Kidney glomerular epithelial cell (primary cell): ENCODE measurements around the gene RASAL1.

ENCODE experiments used
- DNase-seq: peaks from one replicate; lab custom pipeline; 2025; lab: John Stamatoyannopoulos, UW

RASAL1 gene

DNA sequence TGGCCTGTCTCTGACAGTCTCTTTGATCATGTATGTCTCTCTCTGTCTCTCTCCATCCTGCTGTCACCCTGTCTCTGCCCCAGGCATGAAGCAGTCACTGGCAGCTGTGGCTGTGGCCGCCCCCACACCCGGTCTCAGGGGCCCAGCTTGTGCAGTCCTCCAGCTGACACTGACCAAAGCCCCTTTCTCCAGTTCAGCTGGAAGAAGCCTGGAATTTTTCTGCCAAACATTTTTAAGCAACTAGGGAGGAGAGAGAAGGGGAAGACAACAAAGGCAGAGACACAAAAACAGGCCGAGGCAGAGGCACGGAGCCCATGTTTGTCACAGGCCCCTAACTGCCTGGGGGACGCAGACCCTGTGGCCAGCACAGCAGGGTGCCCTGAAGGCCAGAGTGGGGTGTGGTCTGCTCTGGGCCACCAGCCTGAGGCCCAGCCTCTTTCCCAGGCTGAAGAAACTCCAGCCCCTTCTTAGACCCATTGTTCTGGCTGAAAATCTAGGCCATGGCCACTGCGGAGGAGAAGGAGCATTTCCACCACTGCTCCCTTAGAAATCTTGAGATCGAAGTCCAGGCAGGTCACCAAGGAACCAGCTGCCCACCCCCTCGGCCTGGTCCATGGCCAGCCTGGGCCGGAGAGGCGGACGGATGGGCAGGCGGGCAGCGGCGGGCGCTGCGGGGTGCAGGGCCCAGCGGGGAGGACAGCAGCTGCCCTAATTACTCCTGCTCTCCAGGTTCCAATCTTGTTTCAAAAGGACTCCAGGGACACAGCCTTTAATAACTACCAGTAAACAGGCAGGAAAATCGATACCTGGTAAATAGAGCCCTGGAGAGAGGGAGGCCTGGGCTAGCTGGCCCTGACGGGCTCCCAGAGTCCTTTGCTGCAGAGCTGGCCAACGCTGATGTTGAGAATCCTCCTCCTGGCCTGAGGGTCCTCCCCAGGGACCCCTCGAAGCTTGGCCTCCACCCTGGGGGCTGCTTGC is 64.1 kb downstream of the RASAL1 start:
- DNase-seq = no peak

DNA sequence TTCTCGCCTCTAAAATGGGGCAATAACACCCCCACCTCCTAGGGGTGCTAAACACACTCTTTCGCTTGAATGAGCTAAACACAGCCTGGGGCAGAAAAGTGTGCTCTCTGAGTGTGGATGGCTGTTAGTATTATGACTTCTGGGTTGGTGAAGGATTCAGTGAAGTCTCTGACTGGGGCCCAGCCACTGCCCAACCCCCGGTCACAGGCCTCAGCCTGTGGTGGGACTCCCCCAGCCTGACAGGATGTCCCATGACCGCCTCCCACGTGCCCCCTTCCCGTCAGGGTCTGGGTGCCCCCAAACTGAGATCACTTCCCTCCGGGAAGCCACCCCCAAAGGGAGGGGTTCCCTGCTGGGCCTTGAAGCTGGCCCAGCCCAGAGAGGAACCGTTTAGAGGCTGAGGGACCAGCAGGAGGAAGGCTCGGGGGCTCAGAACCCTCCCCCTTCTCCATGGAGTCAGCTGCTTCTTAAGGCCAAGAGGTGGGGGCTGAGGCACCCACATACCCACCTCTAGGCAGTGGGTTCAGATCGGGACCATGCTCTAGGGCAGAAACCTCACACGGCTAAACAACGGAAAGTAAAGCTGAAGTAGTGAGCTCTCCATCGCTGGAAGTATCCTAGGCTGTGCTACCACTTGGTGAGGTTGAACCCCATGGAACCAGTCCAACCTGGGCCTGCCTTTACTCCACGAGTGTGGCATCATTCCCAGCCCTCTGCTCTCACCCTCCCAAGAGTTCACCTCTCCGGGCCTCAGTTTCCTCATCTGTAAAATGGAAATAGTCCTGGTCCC is 65.2 kb downstream of the RASAL1 start:
- DNase-seq = no peak

DNA sequence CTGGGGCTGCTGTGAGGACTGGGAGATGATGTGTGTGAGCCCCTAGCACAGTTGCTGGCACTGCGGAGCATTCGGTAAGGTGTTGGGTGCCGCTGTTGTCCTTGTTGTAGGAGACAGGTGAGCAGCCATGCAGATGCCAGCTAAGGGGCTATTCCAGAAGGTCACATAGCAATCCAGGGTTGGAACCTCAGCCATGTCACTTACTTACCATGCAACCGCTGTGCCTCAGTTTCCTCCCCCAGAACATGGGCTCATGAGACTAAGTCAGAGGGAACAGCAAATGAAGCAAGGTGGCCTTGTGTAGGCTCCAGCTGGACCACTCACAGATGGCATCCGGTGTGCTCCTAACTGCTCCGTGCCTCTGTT is 65.8 kb downstream of the RASAL1 start:
- no peak for DNase-seq

DNA sequence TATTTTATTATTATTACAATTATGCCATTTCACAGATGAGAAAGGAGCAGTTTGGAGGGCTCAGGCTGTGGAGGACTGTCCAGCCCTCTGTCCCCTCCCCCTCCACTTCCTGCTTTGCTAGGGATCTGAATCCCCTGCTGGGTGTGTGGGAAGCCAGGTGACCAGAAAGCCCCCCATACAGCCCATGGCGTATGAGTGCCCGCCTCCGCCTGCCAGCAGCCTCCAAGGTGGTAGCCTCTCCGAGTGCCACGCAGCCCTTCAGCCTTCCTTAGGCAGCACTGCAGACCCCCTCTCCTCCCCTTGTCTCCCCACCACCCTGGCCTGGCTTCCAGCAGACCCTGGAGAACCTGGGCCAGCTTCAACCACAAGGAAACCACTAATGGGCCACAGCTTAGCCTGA is 66.4 kb downstream of the RASAL1 start:
- no peak for DNase-seq

DNA sequence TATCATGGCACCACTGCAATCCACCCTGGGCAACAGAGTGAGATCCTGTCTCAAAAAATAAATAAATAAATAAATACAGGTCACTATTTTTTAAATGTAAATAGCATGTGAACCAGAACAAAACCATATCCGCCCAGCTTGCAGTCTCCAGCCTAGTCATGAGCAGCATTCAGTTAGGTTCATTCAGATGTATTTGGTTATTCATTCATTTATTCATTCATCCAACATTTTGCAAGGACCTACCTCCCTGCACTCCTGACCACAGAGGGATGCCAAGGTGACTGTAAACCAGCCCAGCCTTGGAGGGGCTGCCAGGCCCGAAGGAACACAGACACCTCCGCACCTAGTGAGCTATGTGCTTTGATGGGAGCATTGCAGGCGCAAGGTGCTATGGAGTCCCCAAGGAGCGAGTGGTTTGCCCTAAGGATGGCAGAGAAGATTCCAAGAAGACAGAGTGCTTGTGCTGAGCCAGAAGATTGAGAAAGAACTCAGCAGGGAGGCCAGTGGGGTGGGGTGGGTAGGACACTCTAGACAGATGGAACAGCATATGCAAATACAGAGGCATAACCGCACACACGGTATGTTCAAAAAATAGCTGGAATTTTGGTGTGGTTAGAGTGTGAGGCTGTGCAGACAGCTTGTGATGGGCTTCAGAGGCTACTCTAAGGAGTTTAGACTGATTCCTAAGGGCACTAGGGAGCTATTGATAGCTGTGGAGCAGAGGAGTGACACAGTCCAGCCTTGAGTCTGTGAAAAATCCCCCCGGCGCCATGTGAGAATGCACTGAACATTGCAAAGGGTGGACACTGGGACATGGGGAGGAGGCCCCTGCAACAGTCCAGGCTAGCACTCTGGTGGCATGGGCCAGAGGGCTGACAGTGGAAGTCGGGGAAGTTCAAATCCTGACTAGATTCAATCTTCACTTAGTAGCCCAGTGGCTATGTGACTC is 67.3 kb downstream of the RASAL1 start:
- no peak for DNase-seq

DNA sequence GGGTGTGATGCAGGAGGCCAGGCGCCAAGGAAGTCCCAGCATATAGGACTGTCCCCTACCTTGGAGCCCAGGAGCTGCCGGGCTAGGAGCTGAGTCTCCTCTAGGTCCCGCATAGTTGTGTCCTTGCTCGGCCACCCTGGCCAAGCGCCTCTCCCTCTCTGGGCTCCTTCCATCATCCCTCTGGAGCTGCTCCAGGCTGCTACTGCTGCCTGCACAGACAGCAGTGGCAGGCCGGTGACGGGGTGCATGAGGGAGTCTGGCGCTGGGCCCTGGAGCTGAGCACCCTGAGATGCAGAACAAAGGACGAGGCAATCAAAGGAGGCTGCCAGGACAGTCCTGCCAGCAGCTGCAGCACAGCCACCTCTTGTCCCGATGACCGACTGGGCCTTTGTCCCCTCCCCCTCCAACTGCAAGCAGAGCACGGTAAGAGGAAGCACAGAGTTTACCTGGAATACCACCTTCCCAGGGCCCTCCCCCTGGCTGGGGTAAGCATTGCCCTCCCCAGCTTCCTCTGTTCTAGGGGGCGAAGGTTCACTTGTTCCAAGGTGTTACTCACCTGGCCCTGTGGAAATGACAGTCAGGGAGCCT is 68.7 kb downstream of the RASAL1 start:
- no peak for DNase-seq

DNA sequence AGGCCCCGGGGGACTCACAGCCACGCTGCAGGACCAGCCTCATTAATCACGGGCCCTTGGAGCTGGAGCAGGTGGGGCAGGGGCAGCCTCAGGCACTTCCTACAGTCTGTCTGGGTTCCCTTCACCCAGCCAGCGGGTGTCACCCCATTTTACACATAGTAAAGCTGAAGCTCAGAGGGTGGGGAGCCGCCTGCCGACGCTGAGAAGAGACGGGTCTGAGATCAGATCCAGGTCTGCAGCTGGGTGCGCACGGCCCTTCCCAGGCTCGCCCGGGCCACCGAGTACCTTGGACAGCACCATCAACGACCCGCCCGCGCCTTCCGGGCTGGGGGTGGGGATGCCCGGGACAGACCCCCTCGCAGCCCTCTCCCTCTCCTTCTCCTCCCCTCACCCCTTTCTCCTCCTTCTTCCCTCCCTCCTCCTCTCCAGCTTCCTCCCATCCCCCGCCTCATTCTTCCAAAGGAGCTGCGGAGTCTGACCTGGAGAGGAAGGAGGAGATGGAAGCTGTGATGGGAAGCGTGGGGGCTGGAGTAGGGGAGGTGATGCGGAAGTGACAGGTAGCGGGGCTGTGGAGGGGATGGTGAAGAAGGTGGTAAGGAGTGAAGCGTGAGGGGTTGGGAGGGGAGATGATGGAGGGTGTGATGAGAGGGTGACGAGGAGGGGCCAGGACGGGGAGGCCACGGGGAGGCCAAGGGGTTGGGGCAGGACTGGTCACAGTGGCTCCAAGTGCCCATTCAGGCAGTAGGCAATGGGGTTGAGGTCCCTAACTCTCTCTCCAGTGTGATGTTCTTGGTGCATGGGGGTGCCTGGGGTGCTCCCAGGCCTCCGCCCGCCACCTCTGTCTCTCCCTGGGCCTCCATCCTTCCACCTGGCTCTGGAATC is 70.2 kb downstream of the RASAL1 start:
- no peak for DNase-seq

DNA sequence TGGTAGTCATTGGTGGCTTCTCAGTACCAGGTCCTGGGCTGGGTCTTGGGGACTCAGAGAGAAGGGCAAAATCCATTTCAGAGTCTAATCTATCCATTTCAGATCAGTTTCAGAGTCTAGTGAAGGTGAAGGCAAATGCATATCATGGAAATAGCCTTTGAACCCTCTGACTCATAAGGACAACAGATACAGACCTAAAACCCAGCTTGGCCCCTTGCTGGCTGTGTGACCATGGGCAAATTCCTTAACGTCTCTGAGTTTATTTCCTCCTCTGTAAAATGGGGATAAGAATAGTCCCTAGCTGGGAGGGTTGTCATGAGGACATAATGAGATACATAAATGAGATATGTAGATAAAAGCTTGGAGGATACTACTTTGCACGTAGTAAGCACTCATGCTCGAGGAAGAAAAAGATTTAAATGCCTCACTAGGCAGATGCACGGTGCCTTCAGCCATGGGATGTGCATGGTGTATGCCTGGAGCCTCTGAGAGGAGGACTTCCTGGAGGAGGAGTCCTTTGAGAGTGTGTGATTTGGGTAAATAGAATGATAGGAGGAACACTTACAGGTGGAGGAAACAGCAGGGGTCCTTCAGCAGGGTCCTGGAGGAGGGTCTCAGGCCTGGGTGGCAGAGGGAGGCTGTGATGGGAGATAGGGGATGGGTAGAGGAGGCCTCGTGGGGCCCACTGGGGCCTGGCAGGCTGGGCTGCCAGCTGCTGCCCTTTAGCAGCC is 71.0 kb downstream of the RASAL1 start:
- DNase-seq = no peak

DNA sequence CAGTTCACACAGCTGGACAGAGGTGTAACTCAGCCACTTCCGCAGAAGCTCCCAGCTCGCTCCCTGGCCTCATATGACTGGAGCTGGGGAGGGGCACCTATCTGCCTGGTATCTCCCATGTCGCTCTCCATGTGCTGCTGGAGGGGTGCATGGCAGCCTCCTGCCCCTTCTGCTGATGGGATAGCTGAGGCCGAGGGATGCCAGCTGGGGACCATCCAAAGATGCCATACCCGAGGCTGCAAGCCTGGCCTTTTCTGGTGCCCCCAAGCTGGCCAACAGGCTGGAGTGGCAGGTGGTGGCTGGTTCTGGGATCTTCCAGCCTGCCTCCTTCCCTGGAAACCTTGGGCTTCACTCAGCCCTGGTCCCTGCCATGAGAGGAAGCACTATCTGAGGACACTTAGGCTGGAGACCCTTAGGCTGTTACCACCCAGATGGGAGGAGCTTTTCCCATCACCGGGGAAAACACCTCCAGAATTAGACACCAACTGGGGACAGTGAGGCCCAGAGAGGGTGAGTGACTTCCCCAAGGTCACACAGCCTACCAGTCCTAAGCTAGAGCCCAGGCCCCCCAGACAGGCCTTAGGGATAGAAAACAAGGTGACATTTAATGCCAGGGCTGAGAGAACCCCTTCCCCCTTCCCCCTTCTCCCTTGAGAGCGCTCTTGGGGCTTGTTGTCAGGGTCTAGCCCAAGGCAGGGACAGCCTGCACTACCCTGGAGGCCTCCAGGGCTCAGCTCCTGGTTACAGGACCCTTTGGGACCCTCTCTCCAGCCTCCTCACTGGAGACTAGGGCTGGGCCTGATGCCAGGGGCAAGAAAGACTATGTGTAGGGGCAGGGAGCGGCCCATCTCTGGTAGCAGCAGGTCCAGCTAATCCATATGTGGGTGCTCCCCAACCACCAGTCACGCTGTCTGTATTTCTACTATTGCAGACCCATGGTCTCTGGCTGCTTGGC is 71.9 kb downstream of the RASAL1 start:
- DNase-seq = no peak

DNA sequence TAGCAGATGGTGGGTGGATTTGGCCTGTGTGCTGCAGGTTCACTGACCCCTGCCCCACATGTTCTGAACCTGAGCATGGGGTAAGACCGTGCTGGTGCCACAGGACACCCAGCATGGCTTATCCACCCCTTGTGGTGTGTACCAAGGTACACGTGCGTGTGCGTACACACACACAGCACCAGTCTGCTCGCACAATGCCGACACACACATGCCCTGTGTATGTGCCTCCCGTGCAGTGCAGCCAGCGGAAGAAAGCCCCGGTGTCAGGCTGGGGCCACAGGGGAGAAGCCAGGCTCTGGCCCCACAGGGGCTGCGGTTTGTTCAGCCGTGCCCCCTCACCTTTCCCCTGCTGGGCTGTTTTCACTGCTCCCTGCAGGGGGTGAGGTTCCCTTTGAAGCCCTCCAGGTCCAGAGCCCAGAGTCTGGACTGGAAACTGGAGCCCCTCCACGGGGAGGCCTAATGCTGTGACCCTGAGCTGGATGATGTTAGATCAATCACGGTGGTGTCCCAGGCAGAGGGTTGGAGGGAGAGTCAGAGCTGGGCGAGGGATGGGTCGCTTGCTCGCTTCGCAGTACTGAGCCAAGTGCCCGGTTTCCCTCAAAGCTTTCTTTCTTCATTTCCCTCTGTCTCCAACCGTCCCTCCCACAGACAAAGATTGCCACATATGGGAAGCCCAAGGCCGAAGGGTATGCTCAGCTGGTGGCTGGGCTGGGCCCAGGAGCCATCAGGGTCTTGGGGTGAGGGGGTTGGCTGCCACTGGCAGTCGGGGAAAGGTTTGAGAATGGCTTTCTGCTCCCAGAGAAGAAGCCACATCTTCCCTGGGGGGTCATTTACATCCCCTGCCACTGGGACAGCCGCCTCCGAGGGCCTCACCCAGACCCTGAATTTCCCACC is 72.8 kb downstream of the RASAL1 start:
- no peak for DNase-seq

DNA sequence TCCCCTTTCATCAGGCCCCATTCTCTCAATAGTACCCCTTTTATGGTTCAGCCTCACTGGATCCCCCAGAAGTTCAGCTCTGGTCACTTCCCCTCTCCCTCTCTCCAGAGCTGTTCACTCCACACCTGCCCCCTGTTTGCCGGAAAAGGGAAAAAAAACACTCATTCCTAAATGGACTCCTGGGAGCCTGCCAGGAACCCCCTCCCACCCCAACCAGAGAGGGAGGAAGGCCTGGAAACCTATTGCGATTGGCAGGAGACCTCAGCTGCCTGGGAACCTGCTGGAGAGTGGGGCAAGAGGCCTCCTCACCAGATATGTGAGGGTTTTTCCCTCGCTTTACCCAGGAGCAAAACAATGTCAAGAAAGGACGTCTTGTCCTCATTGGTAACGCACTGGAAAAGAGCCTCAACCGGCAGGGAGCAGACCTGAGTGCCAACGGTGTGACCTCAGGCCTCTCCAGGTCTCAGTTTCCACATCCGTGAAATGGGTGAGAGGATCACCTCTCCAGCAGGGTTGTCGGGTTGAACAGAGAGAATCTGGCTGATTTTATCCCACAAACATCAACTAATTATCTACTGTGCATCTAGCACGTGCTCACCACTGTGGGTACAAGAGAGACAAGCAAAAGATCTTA is 74.4 kb downstream of the RASAL1 start:
- DNase-seq = no peak

DNA sequence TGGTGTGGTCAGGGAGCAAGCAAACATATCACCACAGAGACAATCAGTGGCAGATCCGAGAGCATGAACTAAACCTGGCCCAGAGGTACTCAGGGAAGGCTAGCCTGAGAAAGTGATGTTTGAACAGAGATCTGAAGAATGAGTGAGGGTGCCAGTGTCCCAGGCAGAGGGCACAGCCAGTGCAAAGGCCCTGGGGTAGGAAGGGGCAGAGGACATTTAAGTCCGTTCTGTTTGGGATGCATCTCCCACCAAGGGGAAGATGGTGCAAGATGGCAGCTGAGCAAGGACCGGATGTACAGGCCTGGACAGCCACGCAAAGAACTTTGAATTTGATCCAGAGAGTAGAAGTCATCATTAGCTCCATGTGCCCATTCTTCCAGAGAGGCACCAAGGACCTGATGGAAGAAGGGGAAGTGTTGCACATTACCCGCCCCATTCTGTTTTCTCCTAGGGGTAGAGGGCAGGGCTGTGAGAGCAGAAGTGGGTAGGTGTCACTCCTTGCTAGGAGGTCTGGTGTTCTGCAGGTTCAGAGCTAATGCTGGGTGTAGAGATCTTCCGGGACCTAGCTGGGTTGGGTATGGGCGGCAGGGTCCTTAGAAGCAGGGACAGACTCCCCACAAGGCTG is 75.1 kb downstream of the RASAL1 start:
- DNase-seq = no peak

DNA sequence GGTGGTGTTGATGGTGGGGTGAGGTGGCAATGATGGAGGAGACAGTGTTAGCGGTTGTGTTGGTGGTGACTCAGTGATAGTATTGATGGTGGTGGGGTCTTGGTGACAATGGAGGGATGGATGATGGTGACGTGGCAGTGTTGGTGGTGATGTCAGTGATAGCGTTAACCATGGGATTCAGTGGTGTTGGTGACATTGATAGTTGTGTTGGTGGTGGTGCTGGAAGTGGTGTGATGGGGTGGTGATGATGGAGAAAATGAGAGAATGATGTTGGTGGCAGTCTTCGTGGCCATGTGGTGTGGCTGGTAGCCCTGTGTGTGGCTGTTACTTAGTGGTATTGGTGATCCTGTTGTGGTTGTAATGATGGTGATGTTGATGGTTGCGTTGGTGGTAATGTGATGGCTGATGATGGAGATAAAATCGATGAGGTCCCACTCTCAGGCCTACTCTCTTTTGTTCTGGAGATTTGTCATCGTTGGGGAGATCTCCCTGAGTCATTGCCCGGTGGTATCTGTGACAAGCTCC is 76.4 kb downstream of the RASAL1 start:
- DNase-seq = no peak

DNA sequence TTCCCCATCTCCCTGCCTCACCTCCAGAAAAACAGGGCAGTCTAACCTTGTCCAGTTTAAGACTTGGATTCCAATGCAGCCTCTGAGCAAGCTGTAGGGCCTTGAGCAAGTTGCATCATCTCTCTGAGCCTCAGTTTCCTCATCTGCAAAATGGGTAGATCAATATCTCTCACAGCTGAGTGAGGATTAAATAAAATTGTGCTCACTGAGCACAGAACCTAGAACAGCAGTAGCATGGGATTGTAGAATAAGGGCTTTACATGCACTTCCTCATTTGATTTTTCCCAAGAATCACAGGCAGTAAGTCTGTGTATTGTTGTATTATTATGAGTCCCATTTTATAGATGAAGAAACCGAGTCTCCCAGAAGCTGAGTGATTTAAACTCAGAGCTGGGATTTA is 77.0 kb downstream of the RASAL1 start:
- DNase-seq = no peak

DNA sequence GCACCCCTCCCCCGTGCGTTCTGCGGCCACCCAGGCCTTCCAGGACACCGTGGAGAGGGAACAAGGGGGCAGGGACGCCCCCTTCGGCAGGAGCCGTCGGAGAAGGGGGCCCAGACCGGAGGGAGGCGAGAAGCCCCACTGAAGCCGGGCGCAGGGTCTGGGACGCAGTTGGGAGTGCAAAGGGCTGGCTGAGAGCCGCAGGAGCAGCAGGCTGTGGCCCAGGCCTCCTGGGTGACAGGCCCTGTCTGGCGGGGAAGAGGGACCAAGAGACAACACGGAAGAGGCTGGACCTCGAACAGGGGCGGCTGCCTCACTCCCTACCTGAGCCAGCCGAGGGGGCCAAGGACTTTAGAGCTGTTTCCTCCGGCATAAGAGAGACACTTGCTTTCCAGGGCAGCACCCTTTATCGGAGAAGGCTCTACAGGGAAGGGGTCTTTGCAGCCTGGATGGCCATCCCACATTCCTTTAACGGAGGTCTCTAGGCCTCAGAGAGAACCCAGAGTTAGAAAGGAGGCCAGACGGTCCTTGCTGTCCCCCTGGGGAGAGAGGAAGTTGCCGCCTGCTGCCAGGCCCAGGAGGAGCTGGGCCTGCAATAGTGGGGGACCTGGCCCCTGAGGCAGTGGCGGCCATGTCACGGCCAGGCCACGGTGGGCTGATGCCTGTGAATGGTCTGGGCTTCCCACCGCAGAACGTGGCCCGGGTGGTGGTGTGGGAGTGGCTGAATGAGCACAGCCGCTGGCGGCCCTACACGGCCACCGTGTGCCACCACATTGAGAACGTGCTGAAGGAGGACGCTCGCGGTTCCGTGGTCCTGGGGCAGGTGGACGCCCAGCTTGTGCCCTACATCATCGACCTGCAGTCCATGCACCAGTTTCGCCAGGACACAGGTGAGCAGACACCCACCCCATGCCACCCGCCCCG is 77.7 kb downstream of the RASAL1 start:
- DNase-seq = no peak
